ENCODE results near the gene KCNN1.
A peak's percentile ranks its signal among the peaks of the same experiment; 100 is the strongest.

Gene KCNN1

GRCh38 chr19:17997969-17998826 lies 31.3 kb downstream of the KCNN1 start:
- DNase-seq (ENCODE audit: low read depth in 2 of 2): peak; percentile 26 to 71
- TF ChIP-seq CTCF (IDR thresholded peaks at IDR 0.05; ENCODE audit: low read depth, low read length): peak; percentile 25
- peak overlapping the region in 1 of 2 donors; percentile 13 for H3K4me3 ChIP-seq (replicated peaks in 1 of 2; ENCODE audit: low read depth in 2 of 2, low read length in 2 of 2)

- DNase-seq (ENCODE audit: low read depth in 2 of 2): no peak
- TF ChIP-seq CTCF (IDR thresholded peaks at IDR 0.05; ENCODE audit: low read depth, low read length): no peak
These were observed 31.9 kb downstream of the KCNN1 start for GRCh38 chr19:17998827-17999150.

GRCh38 chr19:17999684-18000479 lies 33.0 kb downstream of the KCNN1 start:
- no peak overlapping the region for H3K4me3 ChIP-seq (replicated peaks in 1 of 2; ENCODE audit: low read depth in 2 of 2, low read length in 2 of 2)
- TF ChIP-seq CTCF (IDR thresholded peaks at IDR 0.05; ENCODE audit: low read depth, low read length): no peak
- no peak for DNase-seq (ENCODE audit: low read depth in 2 of 2)

More at GRCh38 chr19:17998827-17999150, 31.9 kb downstream of the KCNN1 start:
- no peak overlapping the region for H3K4me3 ChIP-seq (replicated peaks in 1 of 2; ENCODE audit: low read depth in 2 of 2, low read length in 2 of 2)

- no peak for TF ChIP-seq CTCF (IDR thresholded peaks at IDR 0.05; ENCODE audit: low read depth, low read length)
- no peak for DNase-seq (ENCODE audit: low read depth in 2 of 2)
- peak overlapping the region; percentile 29 to 78 for H3K4me3 ChIP-seq (replicated peaks in 1 of 2; ENCODE audit: low read depth in 2 of 2, low read length in 2 of 2)
These were observed 33.6 kb downstream of the KCNN1 start for GRCh38 chr19:18000480-18000914.

- DNase-seq (ENCODE audit: low read depth in 2 of 2): peak; percentile 89 to 90
These were observed 34.2 kb downstream of the KCNN1 start for GRCh38 chr19:18000915-18001776.

More at GRCh38 chr19:18000915-18001776, 34.2 kb downstream of the KCNN1 start:
- peak overlapping the region; percentile 62 to 78 for H3K4me3 ChIP-seq (replicated peaks in 1 of 2; ENCODE audit: low read depth in 2 of 2, low read length in 2 of 2)
- TF ChIP-seq CTCF (IDR thresholded peaks at IDR 0.05; ENCODE audit: low read depth, low read length): no peak
